GM19099 (cell line): ENCODE data around the gene PAQR7.

Source experiments
- POLR2A ChIP-seq: IDR thresholded peaks from 3 replicates; pipeline ENCODE4 v1.6.1; 2011; ENCODE audit warnings: low read depth; ENCODE audit not compliant: insufficient read length; ENCODE audit errors: extremely low read depth

PAQR7 gene

DNA sequence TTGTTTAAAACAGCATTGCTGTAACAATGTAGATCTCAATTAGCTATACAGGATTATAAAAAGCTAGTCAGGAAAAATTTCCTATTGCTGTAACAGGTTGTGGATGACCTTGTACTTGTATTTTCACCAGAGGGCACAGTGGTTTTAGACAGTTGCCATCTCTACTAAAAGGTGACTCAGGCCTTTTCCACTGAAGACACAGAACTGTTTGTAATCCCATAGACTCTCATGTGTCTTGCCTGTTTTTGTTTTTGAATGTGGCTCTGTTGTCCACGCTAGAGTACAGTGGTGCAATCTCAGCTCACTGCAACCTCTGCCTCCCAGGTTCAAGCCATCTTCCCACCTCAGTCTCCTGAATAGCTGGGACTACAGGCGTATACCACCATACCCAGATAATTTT, 49.9 kb downstream of the PAQR7 start:
- no peak for TF ChIP-seq POLR2A

DNA sequence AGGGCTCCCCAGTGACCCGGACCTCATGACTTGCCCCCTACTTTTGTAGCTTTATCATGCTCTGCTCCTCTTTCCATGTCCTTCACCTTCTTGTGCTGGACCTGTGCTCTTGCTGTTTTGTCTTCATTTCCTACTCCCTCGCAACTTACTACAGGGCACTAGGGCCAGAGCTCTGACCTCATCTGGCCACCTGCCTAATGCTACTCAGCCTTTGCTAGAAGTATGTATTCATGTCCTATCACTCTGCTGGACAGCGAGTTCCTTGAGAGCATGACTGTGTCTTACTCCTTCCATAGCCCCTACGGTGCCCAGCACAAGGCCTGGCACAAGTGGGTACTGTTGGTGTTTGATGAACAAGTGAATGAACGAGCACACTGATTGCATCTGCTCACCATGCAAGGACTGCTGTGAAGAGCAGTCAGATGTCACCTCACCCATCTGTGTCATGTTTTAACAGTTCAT, 53.8 kb downstream of the PAQR7 start:
- no peak for TF ChIP-seq POLR2A

DNA sequence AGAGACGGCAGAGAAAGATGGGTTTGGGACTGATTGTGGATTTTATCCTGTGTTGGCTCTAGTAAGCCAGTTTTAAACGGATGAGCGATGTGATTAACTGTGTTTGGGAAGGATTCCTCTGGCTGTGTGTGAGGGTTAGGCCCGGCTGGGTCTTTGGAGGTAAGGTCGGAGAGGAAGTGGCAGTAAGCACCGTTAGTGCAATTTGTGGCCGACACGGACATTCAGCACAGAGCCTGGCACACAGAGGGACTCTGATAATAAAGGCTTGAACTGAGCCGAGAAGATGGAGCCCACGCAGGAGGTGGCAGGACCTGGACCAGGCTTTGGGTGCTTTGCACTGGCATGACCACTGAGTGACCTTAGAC, 54.4 kb downstream of the PAQR7 start:
- TF ChIP-seq POLR2A: no peak

DNA sequence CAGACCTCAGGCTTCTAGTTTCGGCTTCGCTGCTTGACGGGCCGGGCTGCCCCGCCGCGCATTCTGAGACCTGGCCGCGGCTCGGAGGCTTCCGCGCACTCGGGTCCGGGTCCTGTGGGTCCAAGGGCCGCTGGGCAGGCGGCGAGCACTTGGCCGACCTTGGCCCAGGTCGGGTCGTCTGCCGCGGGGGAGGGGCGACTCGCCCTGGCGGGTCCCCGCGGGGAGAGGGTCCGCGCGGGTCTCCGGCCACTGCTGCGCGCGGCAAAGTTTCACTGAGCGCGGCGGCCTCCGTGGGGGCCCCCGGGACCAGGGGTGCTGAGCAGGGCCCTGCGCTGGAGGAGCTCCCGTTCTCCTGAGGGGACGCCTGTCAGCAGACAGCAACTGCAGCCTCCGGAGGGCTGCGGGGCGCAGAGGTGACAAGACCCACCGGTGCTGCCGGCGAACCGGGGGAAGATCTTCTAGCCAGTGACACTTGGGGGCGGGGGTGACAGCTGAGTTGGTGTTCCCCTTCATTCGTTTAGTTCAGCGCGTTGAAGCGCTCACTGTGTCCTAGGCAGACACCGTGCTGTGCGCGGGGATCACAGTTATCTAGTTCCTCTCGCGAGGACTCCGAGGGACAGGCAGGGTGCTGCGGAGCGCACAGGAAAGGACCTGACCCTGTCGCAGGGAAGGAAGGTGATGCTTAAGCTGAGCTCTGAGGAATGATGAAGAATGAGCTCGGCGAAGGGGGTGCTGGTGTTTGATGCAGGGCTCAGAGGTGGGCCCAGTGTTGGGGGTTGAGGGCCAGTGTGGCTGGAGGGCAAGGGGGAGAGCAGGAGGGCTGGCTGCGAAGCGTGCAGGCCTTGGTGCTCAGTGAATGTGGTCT, 55.0 kb downstream of the PAQR7 start:
- TF ChIP-seq POLR2A: peak; percentile 67

DNA sequence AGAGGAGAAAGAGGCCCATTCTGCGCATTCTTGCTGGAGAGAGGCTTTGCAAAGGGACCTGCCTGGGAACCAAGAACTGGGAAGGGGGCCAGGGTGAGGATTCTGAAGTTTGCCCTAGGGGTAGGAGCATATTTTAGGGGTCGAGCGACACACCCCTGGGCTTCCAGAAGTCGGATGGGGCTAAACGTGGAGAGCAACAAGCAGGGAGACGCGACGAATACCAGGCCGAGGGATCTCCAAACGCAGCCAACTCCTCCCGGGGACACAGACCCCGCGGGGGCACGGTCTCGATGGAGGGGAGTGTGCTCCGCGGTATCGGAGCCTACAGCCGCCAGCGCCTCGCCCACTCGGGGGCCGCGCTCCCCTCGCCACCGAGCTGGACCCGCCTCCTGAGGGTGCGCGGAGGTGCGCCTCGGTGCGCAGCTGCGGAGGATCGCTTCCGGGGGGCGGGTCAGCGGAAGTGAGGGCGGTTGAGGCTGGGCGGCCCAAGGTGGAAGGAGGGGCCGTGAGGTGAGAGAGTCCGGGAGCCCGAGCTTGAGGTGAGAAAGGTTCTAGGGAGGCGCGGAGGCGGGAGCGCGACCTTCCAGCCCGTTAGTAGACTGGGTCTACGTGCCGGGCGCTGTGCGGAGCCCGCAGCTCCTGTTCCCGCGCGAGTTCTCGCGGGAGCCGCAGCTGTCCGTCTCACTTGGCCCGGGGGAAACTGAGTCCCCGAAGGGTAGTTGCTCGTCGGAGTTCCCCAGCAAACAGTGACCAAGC, 55.8 kb downstream of the PAQR7 start, which contains the start of gene MTFR1L:
Gene MTFR1L (plus strand): TSS at position 464 of the 756 bp plus-strand sequence. CDS start 3,151 bp downstream, outside the sequence.
- peak; percentile 90 for TF ChIP-seq POLR2A

DNA sequence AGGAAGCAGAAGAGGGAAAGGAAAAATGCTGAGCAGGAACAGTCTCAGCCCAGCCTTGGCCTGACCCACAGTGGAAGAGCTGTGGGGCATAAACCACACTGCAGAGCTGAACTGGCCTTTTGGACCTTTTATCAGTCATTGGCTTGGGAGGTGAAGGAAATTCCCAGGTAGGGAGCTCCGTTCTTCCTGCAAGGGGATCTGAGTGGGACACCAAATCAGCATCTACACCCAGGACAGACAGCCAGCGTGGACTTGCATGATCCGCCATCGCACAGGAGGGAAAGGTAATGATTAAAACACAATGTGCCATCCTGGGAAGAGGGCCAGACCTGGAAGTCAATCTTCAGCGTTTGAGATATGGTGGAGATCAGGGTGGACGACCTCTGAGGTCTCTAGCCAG, 56.9 kb downstream of the PAQR7 start:
- no peak for TF ChIP-seq POLR2A

DNA sequence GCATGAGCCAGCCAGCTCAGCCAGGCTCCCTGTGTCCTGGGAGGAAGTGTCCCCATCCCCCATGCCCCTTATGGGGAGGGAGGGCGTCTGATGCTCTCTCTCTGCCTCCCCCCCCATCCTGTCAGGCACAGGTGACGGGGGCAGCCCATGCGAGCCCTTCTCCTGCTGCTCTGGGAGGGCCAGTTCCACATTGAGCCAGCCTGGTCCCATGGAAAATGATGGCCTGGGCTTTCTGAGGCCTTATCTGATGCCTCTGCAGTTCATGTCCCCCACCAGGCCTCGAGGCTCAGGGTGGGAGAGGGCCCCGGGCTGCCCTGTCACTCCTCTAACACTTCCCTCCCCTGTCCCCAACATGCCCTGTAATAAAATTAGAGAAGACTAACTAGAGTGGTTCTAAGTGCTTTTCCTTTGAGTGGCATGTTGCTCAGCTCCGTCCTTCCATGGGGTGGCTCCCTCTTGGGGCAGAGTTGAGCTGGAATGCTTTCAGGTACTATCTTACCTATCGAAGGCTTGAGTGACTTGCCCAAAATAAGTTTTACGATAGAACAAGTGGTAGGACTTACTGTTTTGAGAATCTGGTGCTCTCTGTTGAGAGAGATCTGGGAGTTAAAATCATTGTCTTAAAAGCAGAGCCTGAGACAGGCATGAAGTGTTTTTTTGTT, 57.5 kb downstream of the PAQR7 start:
- TF ChIP-seq POLR2A: no peak

DNA sequence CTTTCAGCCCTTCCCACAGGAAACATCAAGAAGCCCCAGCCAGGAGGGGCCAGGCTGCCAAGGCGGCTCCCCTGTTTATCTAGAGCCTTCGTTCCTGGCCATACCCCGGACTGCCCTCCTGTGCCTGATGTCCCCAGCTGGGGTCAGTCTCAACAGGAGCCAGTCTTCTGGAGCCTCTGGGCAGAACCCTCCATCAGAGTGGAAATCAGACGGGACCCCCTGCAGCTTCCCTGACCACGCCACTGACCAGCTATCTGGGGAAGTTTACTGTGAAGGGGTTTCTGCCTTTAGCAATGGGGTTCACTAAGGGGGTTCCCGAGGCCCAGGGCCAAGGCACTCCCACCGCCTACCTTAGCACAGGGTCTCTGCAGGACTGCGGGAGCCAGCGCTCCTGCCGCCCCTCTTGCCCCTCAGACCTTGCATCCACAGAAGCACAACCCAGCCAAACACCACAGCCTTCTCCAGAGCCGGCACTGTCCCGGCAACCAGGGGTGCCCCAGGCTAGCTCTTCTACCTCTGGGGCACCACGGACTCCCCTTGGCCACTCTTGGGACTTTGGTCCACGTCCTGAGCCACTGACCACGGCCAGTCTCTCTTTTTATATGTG, 59.3 kb downstream of the PAQR7 start:
- no peak for TF ChIP-seq POLR2A

DNA sequence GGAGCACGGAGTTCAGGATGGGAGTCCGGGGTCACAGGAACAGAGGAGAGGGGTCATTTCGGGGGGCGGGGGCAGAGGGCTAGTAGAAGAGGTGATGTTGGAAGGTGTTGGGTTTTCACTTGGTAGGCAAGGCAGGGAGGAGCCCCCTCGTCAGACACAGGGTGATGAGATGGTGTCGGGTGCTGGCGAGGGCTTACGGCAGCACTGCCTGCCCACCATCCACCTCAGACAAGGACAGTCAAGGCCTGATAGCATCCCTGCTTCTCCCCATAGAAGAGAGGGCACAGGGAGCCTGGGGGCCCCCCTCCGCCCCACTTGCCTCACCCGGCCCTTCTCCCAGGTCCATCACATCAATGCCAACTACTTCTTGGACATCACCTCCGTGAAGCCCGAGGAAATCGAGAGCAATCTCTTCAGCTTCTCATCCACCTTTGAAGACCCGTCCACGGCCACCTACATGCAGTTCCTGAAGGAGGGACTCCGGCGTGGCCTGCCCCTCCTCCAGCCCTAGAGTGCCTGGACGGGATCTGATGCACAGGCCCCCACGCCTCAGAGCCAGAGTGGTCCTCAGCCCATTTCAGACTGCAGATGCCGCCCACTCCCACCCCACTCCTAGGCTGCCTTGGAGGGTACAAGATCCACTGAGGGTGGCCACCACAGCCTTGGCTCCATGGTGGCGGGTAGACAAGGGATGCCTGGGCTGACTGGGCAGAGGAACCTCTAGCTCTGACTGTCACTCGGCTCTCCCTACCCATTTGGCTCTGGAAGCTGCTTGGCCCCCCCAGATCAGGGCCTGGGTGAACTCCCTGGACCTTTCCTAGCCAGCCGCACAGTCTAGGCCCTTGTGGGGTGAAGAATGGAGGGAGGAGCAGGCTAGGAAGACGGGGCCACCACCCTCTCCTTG, 60.0 kb downstream of the PAQR7 start:
- no peak for TF ChIP-seq POLR2A

DNA sequence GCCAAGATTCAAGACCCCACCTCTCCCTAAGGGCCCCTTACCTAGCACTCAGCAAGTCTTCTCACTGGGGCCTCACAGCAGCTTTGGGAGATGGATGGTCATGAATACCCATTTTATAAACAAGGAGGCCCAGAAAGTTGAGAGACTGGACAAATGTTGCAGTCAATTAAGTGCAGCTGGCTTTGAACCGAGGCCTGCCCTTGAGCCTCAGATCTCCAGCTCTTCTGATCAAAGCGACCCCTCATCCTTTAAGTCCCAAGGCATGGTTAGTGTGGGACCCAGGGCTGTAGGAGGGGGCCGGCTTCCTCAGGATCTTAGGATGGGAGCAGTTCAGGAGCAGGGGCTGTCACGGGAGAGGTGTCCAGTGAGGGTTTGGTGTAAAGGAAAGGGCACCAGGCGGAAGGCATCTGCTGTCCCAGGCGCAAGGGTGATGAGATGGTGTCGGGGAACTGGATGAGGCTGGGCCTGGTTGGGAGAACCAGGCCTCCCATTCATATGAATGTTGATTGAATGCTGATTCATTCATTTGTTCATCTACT, 60.9 kb downstream of the PAQR7 start:
- no peak for TF ChIP-seq POLR2A

DNA sequence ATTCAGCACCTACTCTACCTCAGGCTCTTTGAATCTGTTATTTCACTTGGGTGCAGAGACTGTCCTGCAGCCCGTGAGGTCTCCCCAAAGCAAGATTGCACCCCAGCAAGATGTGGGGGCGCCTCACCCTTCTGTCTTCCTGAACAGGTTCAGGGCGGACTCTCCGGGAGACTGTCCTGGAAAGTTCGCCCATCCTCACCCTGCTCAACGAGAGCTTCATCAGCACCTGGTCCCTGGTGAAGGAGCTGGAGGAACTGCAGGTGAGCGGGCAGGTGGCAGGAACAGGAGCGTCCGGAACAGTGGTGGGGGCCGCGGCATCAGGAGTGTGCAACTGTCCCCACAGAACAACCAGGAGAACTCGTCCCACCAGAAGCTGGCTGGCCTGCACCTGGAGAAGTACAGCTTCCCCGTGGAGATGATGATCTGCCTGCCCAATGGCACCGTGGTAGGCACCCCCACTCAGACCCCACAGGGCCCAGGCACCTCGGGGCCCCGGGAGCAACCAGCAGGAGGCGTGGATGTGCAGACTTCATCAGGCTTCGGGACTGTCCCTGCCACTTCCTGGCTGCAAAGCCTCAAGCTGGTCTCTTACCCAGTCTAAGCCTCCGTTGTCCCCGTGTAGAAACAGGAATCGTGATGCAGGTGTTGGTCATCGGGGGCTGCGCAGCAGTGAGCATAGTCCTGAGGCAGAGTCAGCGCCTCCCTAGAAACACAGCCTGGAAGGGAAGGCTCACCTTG, 61.6 kb downstream of the PAQR7 start:
- TF ChIP-seq POLR2A: no peak

DNA sequence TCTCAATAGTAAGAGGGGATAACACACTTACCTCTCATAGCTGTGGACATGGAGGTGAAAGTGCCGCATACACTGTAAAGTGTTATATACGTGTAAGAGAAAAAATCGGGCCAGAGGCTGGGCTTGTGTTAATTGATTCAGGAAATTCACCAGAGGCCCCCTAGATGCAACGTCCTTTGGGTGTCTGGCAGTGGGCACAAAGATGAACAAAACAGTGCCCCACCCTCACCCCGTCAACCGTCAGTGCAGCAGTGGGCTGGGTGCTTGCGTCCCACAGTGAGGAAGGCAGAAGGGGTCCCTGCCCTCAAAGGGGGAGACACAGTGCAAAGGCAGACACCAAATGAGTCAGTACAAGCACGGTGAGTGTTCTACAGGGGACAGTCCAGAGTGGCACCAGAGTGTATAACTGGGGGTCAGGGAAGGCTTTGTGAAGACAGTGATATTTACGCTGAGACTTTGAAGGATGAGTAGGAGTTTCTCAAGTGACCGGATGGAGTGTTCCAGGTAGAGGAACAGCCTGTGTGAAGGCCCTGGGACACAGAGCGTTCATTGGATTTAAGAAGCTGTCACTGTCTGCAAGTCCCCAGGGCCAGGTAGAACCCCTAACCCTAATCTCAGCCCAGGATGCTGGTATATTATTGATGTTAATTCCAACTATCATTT, 62.3 kb downstream of the PAQR7 start:
- no peak for TF ChIP-seq POLR2A
